DOHH2 (cell line): ENCODE data around the gene POU5F1.

Experiments
- H3F3A ChIP-seq: fragments of 200-600 bp; sonication (generic), shearing (Covaris generic); 2 replicates; pipeline ENCODE4 v1.6.0; 2016; ENCODE audit warnings: antibody characterized with exemption, mild to moderate bottlenecking; ENCODE audit not compliant: control insufficient read depth, insufficient read depth
- H3K27ac ChIP-seq: fragments of 200-600 bp; sonication (generic); 2 replicates; pipeline ENCODE4 v1.5.1; 2014; ENCODE audit warnings: low read depth, mild to moderate bottlenecking, low read length, moderate library complexity
- H3K27me3 ChIP-seq: fragments of 200-600 bp; sonication (generic); 2 replicates; pipeline ENCODE4 v1.6.1; 2014; ENCODE audit warnings: mild to moderate bottlenecking, low read length, mixed read lengths; ENCODE audit not compliant: control insufficient read depth
- H3K36me3 ChIP-seq: fragments of 200-600 bp; sonication (generic); 2 replicates; pipeline ENCODE4 v1.6.1; 2014; ENCODE audit warnings: mild to moderate bottlenecking, low read length, moderate library complexity, mixed read lengths; ENCODE audit not compliant: control insufficient read depth
- H3K4me1 ChIP-seq: fragments of 200-600 bp; sonication (generic); 2 replicates; pipeline ENCODE4 v1.6.1; 2014; ENCODE audit warnings: mild to moderate bottlenecking, low read length, mixed read lengths; ENCODE audit not compliant: control insufficient read depth
- H3K4me2 ChIP-seq: fragments of 200-600 bp; sonication (generic); 2 replicates; pipeline ENCODE4 v1.6.0; 2014; ENCODE audit warnings: mild to moderate bottlenecking, low read length, moderate library complexity
- H3K4me3 ChIP-seq: fragments of 200-600 bp; sonication (generic); 2 replicates; pipeline ENCODE4 v1.5.1; 2014; ENCODE audit warnings: mild to moderate bottlenecking, low read length, mixed read lengths
- H3K79me2 ChIP-seq: fragments of 200-600 bp; sonication (generic); 2 replicates; pipeline ENCODE4 v1.6.1; 2014; ENCODE audit warnings: mild to moderate bottlenecking, low read length, mixed read lengths; ENCODE audit not compliant: control insufficient read depth
- H3K9me2 ChIP-seq: fragments of 200-600 bp; sonication (generic); replicated peaks from 2 replicates; pipeline ENCODE4 v1.6.1; 2014; ENCODE audit warnings: mild to moderate bottlenecking, low read length, mixed read lengths; ENCODE audit not compliant: control insufficient read depth
- H3K9me3 ChIP-seq: fragments of 200-600 bp; sonication (generic); 2 replicates; pipeline ENCODE4 v1.6.1; 2014; ENCODE audit warnings: antibody characterized with exemption, low read length, mixed read lengths; ENCODE audit not compliant: control insufficient read depth, insufficient read depth
- H4K20me1 ChIP-seq: fragments of 200-600 bp; sonication (generic); 2 replicates; pipeline ENCODE4 v1.6.0; 2014; ENCODE audit warnings: low read depth, mild to moderate bottlenecking, antibody characterized with exemption, low read length, moderate library complexity; ENCODE audit not compliant: control insufficient read depth, insufficient read depth
- CTCF ChIP-seq: fragments of 200-600 bp; sonication (generic); IDR thresholded peaks from one replicate; pipeline ENCODE4 v1.5.1; 2014; ENCODE audit warnings: antibody characterized with exemption, mild to moderate bottlenecking, low read depth, low read length; ENCODE audit not compliant: poor library complexity, severe bottlenecking
- EZH2phosphoT487 ChIP-seq: fragments of 200-600 bp; sonication (generic); IDR thresholded peaks from 2 replicates; pipeline ENCODE4 v1.6.1; 2017; ENCODE audit warnings: borderline replicate concordance, mild to moderate bottlenecking, antibody characterized with exemption, low read length, moderate library complexity, mixed read lengths

POU5F1 gene

GRCh38 chr6:31154436-31154835, 16.0 kb downstream of the POU5F1 start:
- TF ChIP-seq EZH2phosphoT487 (no peak), CTCF (no peak)
- Histone ChIP-seq H3K4me2 (no peak overlapping the region), H4K20me1 (no peaks in the 10 kb centered on the region), H3K4me1 (peaks cover 11% of the 10 kb centered on the region), H3K9me3 (no peaks in the 10 kb centered on the region), H3K27me3 (no peaks in the 10 kb centered on the region), H3F3A (0 out of 2 replicates have a peak, but pooled peaks cover 2% of the 10 kb centered on the region), H3K79me2 (peaks cover 21% of the 10 kb centered on the region), H3K36me3 (peaks cover 25% of the 10 kb centered on the region), H3K27ac (no peak overlapping the region), H3K9me2 (no peaks in the 10 kb centered on the region), H3K4me3 (no peak overlapping the region)

GRCh38 chr6:31152781-31153180, 17.7 kb downstream of the POU5F1 start:
- Histone ChIP-seq H3K4me2 (no peak overlapping the region), H3K4me3 (no peak overlapping the region), H3K9me3 (no peaks in the 10 kb centered on the region), H3K27me3 (no peaks in the 10 kb centered on the region), H3K79me2 (peaks cover 12% of the 10 kb centered on the region), H3F3A (no peaks in the 10 kb centered on the region), H4K20me1 (no peaks in the 10 kb centered on the region), H3K27ac (no peak overlapping the region), H3K36me3 (peaks cover 20% of the 10 kb centered on the region), H3K9me2 (no peaks in the 10 kb centered on the region), H3K4me1 (peaks cover 10% of the 10 kb centered on the region)
- TF ChIP-seq CTCF (no peak), EZH2phosphoT487 (no peak)

GRCh38 chr6:31149827-31150447, 20.5 kb downstream of the POU5F1 start:
- Histone ChIP-seq H3K27ac (no peak overlapping the region), H4K20me1 (no peaks in the 10 kb centered on the region), H3K36me3 (peaks cover 5% of the 10 kb centered on the region; the same call in 1 of the 2 replicates), H3K27me3 (no peaks in the 10 kb centered on the region), H3K4me2 (no peak overlapping the region), H3K9me2 (no peaks in the 10 kb centered on the region), H3F3A (no peaks in the 10 kb centered on the region), H3K9me3 (no peaks in the 10 kb centered on the region), H3K79me2 (no peaks in the 10 kb centered on the region), H3K4me3 (no peak overlapping the region), H3K4me1 (no peaks in the 10 kb centered on the region)
- TF ChIP-seq EZH2phosphoT487 = no peak
- no peak for TF ChIP-seq CTCF
